ENCODE data around the gene STX18.

STX18 gene

DNA sequence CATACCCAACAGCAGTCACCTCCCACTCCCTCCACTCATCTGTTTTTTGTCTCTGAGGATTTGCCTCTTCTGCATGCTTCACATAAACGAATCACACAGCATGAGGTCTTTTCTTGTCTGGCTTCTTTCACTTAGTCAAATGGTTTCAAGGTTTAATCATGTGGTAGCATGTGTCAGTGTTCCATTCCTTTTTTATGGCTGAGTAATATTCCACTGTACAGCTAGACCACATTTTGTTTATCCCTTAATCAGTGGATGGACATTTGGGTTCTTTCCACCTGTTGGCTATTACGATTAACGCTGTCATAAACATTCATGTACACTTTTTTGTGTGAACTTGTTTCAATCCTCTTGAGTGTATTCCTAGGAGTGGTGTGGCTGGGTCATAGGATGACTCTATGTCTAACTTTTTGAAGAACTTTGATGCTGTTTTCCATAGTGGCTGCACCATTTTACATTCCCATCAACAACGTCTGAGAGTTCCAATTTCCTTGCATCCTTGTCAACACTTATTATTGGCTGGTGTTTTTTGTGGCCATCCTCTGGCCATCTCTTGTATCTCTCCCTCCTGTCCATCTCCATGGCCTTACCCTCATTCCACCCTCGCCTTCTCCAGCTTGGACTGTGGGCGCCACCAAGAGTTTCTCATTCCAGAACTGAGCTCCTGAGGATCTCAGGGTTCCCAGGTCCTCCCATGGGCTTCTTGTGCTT is 167.3 kb downstream of the STX18 start:
- DNase-seq = no peak

All from hematopoietic multipotent progenitor cell treated with erythropoietin and hydrocortisone succinate and interleukin-3 and kit ligand, for 6 days (in vitro differentiated cells).